ENCODE data around the gene ZG16. TPM values are rescaled to one million over a fixed set of nuclear protein-coding genes. Genes with fewer than 3 reads are reported as not detected.

The ZG16 gene
- total and polyA plus RNA-seq, 2 of the 8 experiments (the other 6 are each of a cell fraction or from before 2014, with no cell fraction given) = not detected

- POLR2A ChIA-PET (ENCODE audit: partially characterized antibody) = interaction anchor here (0.6 to 4.0 kb wide), 23 partner anchors 9 to 219 kb away, joined by 3 to 31 read pairs (median 4); partner anchors contain the start of genes ASPHD1, CDIPT, HIRIP3 and KIF22
- TF ChIP-seq GTF2F1 (IDR thresholded peaks at IDR 0.05; ENCODE audit: borderline replicate concordance, low read depth, low read length) = no peak
- TF ChIP-seq JUN (IDR thresholded peaks at IDR 0.05; ENCODE audit: low read depth, low read length) = no peak
- no peak for TF ChIP-seq USF2 (IDR thresholded peaks at IDR 0.05; ENCODE audit: low read length)
- TF ChIP-seq HDAC2 (IDR thresholded peaks at IDR 0.05; ENCODE audit: borderline replicate concordance in 1 of 2, low read depth in 2 of 2, low read length in 2 of 2) = 0 out of 4 replicates have a peak, but pooled peaks of 1 of the 2 experiments have one; percentile 19
- TF ChIP-seq ZNF274 (IDR thresholded peaks at IDR 0.05; ENCODE audit: borderline replicate concordance, extremely low read depth, low read length) = no peak
- no peak for TF ChIP-seq NRF1 (IDR thresholded peaks at IDR 0.05; ENCODE audit: low read depth, low read length)
- no peak for TF ChIP-seq POLR2AphosphoS5 (IDR thresholded peaks at IDR 0.05; ENCODE audit: low read depth, low read length)
- TF ChIP-seq SRF (IDR thresholded peaks at IDR 0.05; ENCODE audit: low read depth, low read length) = no peak
- TF ChIP-seq BRCA1 (IDR thresholded peaks at IDR 0.05; ENCODE audit: low read depth, low read length) = no peak
- 0 out of 2 replicates have a peak, but pooled peaks have one; percentile 51 for TF ChIP-seq RBBP5 (IDR thresholded peaks at IDR 0.05; ENCODE audit: borderline replicate concordance, low read depth, low read length)
These were observed 34.0 kb downstream of the ZG16 start, which contains the start of gene PRRT2 for GRCh38 chr16:29811896-29812665. TSS of gene PRRT2 (plus strand) at chr16:29812193. CDS start at chr16:29813055, 862 bp downstream.

More at GRCh38 chr16:29811896-29812665, 34.0 kb downstream of the ZG16 start, which contains the start of gene PRRT2:
- Histone ChIP-seq H3K27ac (ENCODE audit: low read depth, low read length) (peak within 1 kb of the TSS; percentile 64), H3K9ac (replicated peaks in 1 of 4; ENCODE audit: extremely low read depth in 1 of 4, low read depth in 3 of 4, low read length in 3 of 4) (peak within 1 kb of the TSS in 3 of 4 experiments; percentile 50 to 54 (median 51); a peak in 5 of 7 replicates), H2BK12ac (ENCODE audit: low read depth, low read length) (peak within 1 kb of the TSS; percentile 19; the same call in 1 of the 2 replicates), H2AK5ac (ENCODE audit: low read depth, low read length) (no peak within 1 kb of the TSS), H3K79me1 (ENCODE audit: low read depth, low read length) (no peaks in the 10 kb centered on the region; the same call in 1 of the 2 replicates), H4K8ac (ENCODE audit: extremely low read depth, insufficient read depth, low read length) (peak within 1 kb of the TSS; percentile 88), H2BK15ac (ENCODE audit: low read length) (peak within 1 kb of the TSS; percentile 61; the same call in 1 of the 2 replicates), H3K36me3 (ENCODE audit: control insufficient read depth in 2 of 4, insufficient read depth in 4 of 4, low read length in 3 of 4) (peaks cover 6 to 25% (median 10%) of the 10 kb centered on the region in 4 experiments), H3K4ac (replicated peaks; ENCODE audit: insufficient read length, low read depth, low read length) (peak within 1 kb of the TSS; percentile 65), H3K4me2 (ENCODE audit: insufficient read depth in 1 of 2, low read depth in 2 of 2, low read length in 2 of 2) (peak within 1 kb of the TSS; percentile 91 to 92), H3K79me2 (ENCODE audit: control insufficient read depth in 1 of 2, insufficient read depth in 2 of 2, low read length in 2 of 2) (peaks cover 7 to 34% of the 10 kb centered on the region in 2 experiments), H2AFZ (ENCODE audit: low read length) (no peak within 1 kb of the TSS), H3K56ac (replicated peaks; ENCODE audit: insufficient read length, low read depth, low read length) (peak within 1 kb of the TSS; percentile 34), H3K14ac (ENCODE audit: insufficient read length) (no peak within 1 kb of the TSS), H3K18ac (ENCODE audit: extremely low read depth, low read length) (peak within 1 kb of the TSS; percentile 65), H3K23me2 (ENCODE audit: low read depth, low read length) (peaks cover 39% of the 10 kb centered on the region), H4K5ac (ENCODE audit: insufficient read length, low read depth, low read length) (peak within 1 kb of the TSS; percentile 73), H2BK5ac (ENCODE audit: low read depth, low read length) (peak within 1 kb of the TSS; percentile 92; the same call in 1 of the 2 replicates), H3K4me1 (replicated peaks in 1 of 4; ENCODE audit: control insufficient read depth in 3 of 4, insufficient read depth in 4 of 4, low read length in 3 of 4) (peaks cover 0 to 52% (median 42%) of the 10 kb centered on the region in 4 experiments; a peak in 6 of 7 replicates), H2BK120ac (replicated peaks; ENCODE audit: low read depth, low read length) (no peak within 1 kb of the TSS), H3K9me3 (ENCODE audit: insufficient read depth in 2 of 2, low read depth in 1 of 2, low read length in 1 of 2) (no peaks in the 10 kb centered on the region), H3K23ac (ENCODE audit: insufficient read length) (no peak within 1 kb of the TSS), H4K20me1 (replicated peaks in 1 of 2; ENCODE audit: control insufficient read depth in 1 of 2, insufficient read depth in 2 of 2, low read length in 2 of 2) (peaks cover 15 to 21% of the 10 kb centered on the region in 2 experiments), H2BK20ac (ENCODE audit: low read length) (no peak within 1 kb of the TSS), H3K27me3 (replicated peaks in 1 of 4; ENCODE audit: control insufficient read depth in 3 of 4, extremely low read depth in 1 of 4, insufficient read depth in 3 of 4, low read length in 3 of 4) (no peaks in the 10 kb centered on the region), H3K4me3 (ENCODE audit: extremely low read depth in 1 of 4, insufficient read depth in 2 of 4, low read depth in 3 of 4, low read length in 4 of 4) (peak within 1 kb of the TSS; percentile 75 to 85 (median 82)), H4K91ac (replicated peaks; ENCODE audit: insufficient read length, low read length) (peak within 1 kb of the TSS; percentile 90)
- FAIRE-seq (no peak), DNase-seq (ENCODE audit: low read depth in 1 of 2, low spot score in 2 of 2) (peak in 1 of 2 experiments; percentile 80)
- 1% methylated on average over 34 of the region's 69 CpGs; no CpG with 5 or more reads in 1 of the 2 experiments for WGBS, 2 experiments (ENCODE audit: extremely low coverage in 1 of 2, insufficient coverage in 1 of 2, insufficient read length in 1 of 2, insufficient replicate concordance in 2 of 2, low coverage in 1 of 2, low lambda C conversion rate in 2 of 2, missing lambda C conversion rate in 1 of 2)
- CTCF ChIA-PET (ENCODE audit: partially characterized antibody) = interaction anchor here (0.6 to 1.2 kb wide), 3 partner anchors 36 to 165 kb away, joined by 3 to 5 read pairs (median 4); no protein-coding TSS in a partner anchor
